OCI-LY1 (cell line): Measurements from ENCODE around the gene DLG5.

Experiments
- H2AFZ ChIP-seq: fragments of 200-600 bp; sonication (generic), shearing (Covaris generic); 2 replicates; pipeline ENCODE4 v1.6.0; 2014; ENCODE audit warnings: antibody characterized with exemption, mild to moderate bottlenecking, low read length
- H3F3A ChIP-seq: fragments of 200-600 bp; sonication (generic), shearing (Covaris generic); 2 replicates; pipeline ENCODE4 v1.6.0; 2014; ENCODE audit warnings: mild to moderate bottlenecking, antibody characterized with exemption, low read length, moderate library complexity; ENCODE audit not compliant: insufficient read depth
- H3K27ac ChIP-seq: fragments of 200-600 bp; sonication (generic); 2 replicates; pipeline ENCODE4 v1.5.1; 2014; ENCODE audit warnings: low read length, mixed run types, mild to moderate bottlenecking, low read depth; ENCODE audit not compliant: poor library complexity, severe bottlenecking
- H3K27me3 ChIP-seq: fragments of 200-600 bp; sonication (generic); 2 replicates; pipeline ENCODE4 v1.6.0; 2014; ENCODE audit warnings: antibody characterized with exemption, mild to moderate bottlenecking, low read length, moderate library complexity; ENCODE audit not compliant: insufficient read depth
- H3K36me3 ChIP-seq: fragments of 200-600 bp; sonication (generic); 2 replicates; pipeline ENCODE4 v1.6.1; 2014; ENCODE audit warnings: mild to moderate bottlenecking, antibody characterized with exemption, low read length, moderate library complexity, mixed read lengths; ENCODE audit not compliant: insufficient read depth
- H3K4me1 ChIP-seq: fragments of 200-600 bp; sonication (generic); 2 replicates; pipeline ENCODE4 v1.5.1; 2014; ENCODE audit warnings: mild to moderate bottlenecking, low read length, moderate library complexity; ENCODE audit not compliant: insufficient read depth, severe bottlenecking
- H3K4me2 ChIP-seq: fragments of 200-600 bp; sonication (generic), shearing (Covaris generic); 2 replicates; pipeline ENCODE4 v1.6.1; 2014; ENCODE audit warnings: low read length
- H3K4me3 ChIP-seq: fragments of 200-600 bp; sonication (generic); 2 replicates; pipeline ENCODE4 v1.5.1; 2014; ENCODE audit warnings: low read length, low read depth, mild to moderate bottlenecking, mixed read lengths; ENCODE audit not compliant: poor library complexity, severe bottlenecking
- H3K79me2 ChIP-seq: fragments of 200-600 bp; shearing (Covaris generic); 2 replicates; pipeline ENCODE4 v1.6.1; 2016; ENCODE audit warnings: mixed run types, low read length, mixed read lengths; ENCODE audit not compliant: insufficient read depth
- H3K9ac ChIP-seq: fragments of 200-600 bp; sonication (generic), shearing (Covaris generic); 2 replicates; pipeline ENCODE4 v1.6.1; 2014; ENCODE audit warnings: mild to moderate bottlenecking, low read length, mixed read lengths
- H3K9me2 ChIP-seq: fragments of 200-600 bp; sonication (generic), shearing (Covaris generic); 2 replicates; pipeline ENCODE4 v1.6.1; 2014; ENCODE audit warnings: low read depth, mild to moderate bottlenecking, low read length, mixed read lengths
- H3K9me3 ChIP-seq: fragments of 200-600 bp; shearing (Covaris generic); 2 replicates; pipeline ENCODE4 v1.6.1; 2014; ENCODE audit warnings: low read length, mixed read lengths
- H4K20me1 ChIP-seq: fragments of 200-600 bp; sonication (generic), shearing (Covaris generic); 2 replicates; pipeline ENCODE4 v1.6.0; 2016; ENCODE audit warnings: mild to moderate bottlenecking, low read length; ENCODE audit not compliant: insufficient read depth
- CTCF ChIP-seq: fragments of 200-600 bp; sonication (generic), shearing (Covaris generic); IDR thresholded peaks from 2 replicates; pipeline ENCODE4 v1.5.1; 2017; ENCODE audit warnings: mild to moderate bottlenecking, antibody characterized with exemption, low read length, moderate library complexity, mixed read lengths
- EZH2 ChIP-seq: fragments of 200-600 bp; sonication (generic), shearing (Covaris generic); IDR thresholded peaks from 2 replicates; pipeline ENCODE4 v1.8.0; 2017; ENCODE audit warnings: borderline replicate concordance, mixed run types, mild to moderate bottlenecking, antibody characterized with exemption, low read length, moderate library complexity, mixed read lengths

Gene DLG5

GRCh38 chr10:77742172-77742571 is 184.4 kb downstream of the DLG5 start:
- H3K27me3 ChIP-seq, result no peaks in the 10 kb centered on the region
- no peaks in the 10 kb centered on the region for H3K9me2 ChIP-seq
- no peaks in the 10 kb centered on the region for H3K4me1 ChIP-seq
- no peaks in the 10 kb centered on the region for H3F3A ChIP-seq
- H4K20me1 ChIP-seq, result no peaks in the 10 kb centered on the region
- no peaks in the 10 kb centered on the region for H3K9me3 ChIP-seq
- H3K9ac ChIP-seq, result no peak overlapping the region
- no peak overlapping the region for H3K4me2 ChIP-seq
- no peaks in the 10 kb centered on the region for H3K79me2 ChIP-seq
- no peaks in the 10 kb centered on the region for H3K36me3 ChIP-seq
- H3K4me3 ChIP-seq, result no peak overlapping the region
- H2AFZ ChIP-seq, result no peak overlapping the region
- TF ChIP-seq CTCF, result no peak
- TF ChIP-seq EZH2, result no peak
- H3K27ac ChIP-seq, result no peak overlapping the region

- Histone ChIP-seq H3K4me3 (no peak overlapping the region), H3K27me3 (no peaks in the 10 kb centered on the region), H3K4me1 (no peaks in the 10 kb centered on the region), H3K9ac (no peak overlapping the region), H3K79me2 (no peaks in the 10 kb centered on the region), H2AFZ (no peak overlapping the region), H3F3A (no peaks in the 10 kb centered on the region), H4K20me1 (no peaks in the 10 kb centered on the region), H3K9me3 (no peaks in the 10 kb centered on the region), H3K27ac (no peak overlapping the region), H3K9me2 (no peaks in the 10 kb centered on the region), H3K36me3 (no peaks in the 10 kb centered on the region), H3K4me2 (no peak overlapping the region)
- TF ChIP-seq CTCF (no peak), EZH2 (no peak)
Measured at GRCh38 chr10:77741746-77742145, 184.8 kb downstream of the DLG5 start.
